Cerebellar nuclear complex (tissue), 1 donor: ENCODE measurements around the gene SRPK3.

Experiments used
- DNase-seq, 2 experiments: peaks; one replicate each; lab custom pipeline; 2025; lab: John Stamatoyannopoulos, UW

The SRPK3 gene

DNA sequence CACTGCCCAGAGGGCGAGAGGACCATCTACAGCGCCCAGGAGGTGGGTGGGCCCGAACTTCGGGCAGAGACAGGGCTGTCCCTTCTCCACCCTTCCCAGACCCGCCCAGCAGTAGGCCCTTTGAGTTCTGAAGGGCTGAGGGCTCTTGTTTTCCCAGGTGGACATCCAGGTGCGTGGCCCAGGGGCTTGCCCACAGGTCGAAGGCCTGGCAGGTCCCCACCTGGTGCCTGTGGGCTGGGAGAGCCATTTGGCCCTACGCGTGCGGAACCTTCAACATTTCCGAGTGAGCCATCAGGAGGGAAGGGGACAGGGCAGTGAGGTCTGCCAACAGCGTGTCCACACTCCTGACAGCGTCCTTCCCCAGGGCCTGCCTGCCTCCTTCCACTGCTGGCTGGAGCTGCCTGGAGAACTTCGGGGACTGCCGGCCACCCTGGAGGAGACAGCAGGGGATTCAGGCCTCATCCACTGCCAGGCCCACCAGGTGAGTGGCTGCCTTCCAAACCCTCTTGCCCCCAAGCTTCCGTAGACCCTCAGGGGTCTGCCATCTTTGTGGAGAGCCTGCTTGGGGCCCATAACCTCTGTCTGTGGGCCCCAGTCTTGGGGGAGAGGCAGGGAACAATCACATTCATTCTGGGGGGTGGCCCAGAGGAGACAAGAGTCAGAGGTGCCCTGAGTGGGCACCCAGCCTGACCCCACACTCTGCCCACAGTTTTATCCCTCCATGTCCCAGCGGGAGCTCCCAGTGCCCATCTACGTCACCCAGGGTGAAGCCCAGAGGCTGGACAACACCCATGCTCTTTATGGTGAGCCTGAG, 10.0 kb upstream of the SRPK3 start:
- no peak for DNase-seq

DNA sequence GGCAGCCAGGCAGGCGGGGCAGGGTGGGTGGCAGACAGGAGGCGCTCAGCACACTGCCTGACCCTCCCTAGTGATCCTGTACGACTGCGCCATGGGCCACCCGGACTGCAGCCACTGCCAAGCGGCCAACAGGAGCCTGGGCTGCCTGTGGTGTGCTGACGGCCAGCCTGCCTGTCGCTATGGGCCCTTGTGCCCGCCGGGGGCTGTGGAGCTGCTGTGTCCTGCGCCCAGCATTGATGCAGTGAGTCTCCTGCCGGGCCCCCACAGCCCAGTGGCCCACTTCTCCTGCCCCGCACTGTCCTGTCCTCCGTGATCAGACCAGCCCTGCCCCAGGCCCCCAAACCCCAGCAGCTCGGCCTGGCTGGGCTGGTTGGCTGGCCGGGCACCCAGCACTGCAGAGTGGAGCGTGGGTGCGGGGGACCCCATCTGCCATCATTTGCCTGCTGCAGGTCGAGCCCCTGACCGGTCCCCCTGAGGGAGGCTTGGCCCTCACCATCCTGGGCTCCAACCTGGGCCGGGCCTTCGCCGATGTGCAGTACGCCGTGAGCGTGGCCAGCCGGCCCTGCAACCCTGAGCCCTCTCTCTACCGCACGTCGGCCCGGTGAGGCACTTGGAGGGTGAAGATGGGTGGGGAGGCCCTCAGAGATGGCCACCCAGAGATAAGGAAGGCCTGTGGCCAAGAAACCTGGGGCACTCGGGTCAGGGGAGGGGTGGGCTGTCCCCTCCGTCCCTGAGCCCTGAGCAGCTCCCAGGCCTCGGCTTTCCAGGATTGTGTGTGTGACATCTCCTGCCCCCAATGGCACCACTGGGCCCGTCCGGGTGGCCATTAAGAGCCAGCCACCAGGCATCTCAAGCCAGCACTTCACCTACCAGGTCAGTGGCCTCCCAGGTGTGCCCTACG, 9.2 kb upstream of the SRPK3 start:
- no peak for DNase-seq

DNA sequence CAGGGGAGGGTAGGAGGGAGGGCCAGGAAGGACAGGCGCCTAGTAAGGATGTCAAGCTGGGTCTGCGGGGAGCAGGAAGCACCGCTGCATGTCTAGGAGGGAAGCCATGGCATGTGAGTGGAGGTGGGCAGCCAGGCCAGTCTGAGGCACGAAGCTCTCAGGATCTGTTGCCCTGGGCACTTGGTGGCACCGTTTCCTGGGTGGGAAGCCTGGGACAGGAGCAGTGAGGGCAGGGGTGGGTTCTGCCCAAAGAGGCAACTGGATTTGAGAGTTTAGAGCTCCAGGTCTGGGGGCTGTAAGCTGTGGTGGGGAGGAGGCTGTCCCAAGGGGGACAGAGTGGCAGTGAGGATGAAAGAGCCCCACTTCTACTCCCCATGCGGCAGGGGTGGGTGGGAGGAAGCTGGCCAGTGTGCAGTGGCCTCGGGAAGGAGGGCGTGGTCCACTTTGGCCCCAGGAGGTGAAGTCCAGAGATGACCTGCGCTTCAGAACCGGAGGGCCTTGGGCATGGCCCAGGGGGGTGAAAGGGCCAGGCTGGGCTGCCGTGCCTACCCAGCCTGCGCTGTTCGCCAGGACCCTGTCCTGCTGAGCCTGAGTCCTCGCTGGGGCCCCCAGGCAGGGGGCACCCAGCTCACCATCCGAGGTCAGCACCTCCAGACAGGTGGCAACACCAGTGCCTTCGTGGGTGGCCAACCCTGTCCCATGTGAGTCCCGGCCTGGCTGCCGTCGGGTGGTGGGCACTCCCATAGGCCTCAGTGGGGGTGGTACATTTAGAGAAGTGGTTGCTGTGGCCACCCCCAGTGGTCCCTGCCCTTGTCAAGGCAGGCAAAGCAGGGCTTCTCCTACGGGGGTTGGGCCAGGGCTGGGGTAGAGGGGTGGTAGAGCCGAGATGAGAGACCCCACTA, 8.3 kb upstream of the SRPK3 start:
- DNase-seq: no peak

DNA sequence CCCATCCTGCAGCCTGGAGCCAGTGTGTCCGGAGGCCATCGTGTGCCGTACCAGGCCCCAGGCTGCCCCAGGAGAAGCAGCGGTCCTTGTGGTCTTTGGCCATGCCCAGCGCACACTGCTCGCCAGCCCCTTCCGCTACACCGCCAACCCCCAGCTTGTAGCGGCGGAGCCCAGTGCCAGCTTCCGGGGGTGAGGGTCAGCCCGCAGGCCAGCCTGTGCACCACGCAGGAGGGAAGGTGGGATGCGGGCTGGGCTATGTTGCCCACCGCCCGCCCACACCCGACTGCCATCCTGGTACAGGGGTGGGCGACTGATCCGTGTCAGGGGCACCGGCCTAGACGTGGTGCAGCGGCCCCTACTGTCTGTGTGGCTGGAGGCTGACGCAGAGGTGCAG, 7.6 kb upstream of the SRPK3 start:
- DNase-seq: no peak

DNA sequence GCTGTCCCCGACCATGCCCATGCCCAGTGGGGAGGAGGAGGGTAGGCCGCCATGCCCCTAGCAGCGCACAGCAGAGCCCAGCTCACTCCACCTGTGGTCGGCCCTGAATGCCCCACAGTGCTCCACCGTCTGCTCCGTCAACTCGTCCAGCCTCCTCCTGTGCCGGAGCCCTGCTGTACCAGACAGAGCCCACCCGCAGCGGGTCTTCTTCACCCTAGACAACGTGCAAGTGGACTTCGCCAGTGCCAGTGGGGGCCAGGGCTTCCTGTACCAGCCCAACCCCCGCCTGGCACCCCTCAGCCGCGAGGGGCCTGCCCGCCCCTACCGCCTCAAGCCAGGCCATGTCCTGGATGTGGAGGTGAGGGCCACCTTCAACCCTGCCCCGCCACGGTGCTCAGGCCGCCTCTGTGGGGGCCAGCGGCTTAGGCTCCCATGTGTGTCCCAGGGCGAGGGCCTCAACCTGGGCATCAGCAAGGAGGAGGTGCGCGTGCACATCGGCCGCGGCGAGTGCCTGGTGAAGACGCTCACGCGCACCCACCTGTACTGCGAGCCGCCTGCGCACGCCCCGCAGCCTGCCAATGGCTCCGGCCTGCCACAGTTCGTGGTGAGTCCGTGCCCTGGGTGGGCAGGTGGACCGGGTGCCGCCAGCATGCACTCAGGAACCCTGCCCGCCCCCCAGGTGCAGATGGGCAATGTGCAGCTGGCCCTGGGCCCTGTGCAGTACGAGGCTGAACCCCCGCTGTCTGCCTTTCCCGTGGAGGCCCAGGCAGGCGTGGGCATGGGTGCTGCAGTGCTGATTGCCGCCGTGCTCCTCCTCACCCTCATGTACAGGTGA, 6.9 kb upstream of the SRPK3 start:
- no peak for DNase-seq

DNA sequence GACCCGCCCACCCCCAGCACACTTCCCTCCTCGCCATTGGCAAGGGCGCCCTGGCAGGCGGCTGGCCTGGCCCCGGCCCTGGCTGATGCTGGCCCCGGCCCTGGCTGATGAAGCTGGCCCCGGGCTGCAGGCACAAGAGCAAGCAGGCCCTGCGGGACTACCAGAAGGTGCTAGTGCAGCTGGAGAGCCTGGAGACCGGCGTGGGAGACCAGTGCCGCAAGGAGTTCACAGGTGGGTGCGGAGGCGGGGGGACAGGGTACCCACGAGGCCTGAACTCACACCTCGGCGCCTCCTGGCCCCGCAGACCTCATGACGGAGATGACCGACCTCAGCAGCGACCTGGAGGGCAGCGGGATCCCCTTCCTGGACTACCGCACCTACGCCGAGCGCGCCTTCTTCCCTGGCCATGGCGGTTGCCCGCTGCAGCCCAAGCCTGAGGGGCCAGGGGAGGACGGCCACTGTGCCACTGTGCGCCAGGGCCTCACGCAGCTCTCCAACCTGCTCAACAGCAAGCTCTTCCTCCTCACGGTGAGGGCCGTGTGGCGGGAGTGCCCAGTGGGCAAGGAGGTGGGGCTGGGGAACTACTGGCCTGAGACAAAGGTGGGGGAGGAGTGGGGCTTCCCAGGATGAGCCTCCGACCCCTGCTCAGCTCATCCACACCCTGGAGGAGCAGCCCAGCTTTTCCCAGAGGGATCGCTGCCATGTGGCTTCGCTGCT, 6.1 kb upstream of the SRPK3 start:
- DNase-seq: no peak

DNA sequence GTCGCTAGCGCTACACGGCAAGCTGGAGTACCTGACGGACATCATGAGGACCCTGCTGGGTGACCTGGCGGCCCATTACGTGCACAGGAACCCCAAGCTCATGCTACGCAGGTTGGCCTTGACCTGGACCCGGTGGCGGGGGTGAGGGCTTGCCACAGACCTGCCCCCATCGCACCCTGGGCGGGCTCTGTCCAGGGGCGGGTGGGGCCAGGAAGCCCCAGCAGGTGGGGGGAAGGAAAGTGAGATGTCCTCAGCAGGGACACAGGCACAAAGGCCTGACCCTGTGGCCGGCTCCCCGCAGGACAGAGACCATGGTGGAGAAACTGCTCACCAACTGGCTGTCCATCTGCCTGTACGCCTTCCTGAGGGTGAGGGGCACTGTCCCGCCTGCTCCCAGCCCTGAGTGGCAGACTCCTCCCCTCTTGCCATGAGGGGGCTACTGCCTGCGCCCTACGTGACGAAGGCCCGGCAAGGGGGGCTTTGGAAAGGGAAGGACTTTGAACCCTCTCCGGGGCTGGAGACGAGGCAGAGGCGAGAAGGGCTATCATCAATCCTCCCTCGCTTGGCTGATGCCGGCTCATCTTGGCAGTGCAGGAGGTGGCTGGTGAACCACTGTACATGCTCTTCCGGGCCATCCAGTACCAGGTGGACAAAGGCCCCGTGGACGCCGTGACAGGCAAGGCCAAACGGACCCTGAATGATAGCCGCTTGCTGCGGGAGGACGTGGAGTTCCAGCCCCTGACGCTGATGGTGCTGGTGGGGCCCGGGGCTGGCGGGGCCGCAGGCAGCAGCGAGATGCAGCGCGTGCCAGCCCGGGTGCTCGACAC, 5.3 kb upstream of the SRPK3 start:
- no peak for DNase-seq

DNA sequence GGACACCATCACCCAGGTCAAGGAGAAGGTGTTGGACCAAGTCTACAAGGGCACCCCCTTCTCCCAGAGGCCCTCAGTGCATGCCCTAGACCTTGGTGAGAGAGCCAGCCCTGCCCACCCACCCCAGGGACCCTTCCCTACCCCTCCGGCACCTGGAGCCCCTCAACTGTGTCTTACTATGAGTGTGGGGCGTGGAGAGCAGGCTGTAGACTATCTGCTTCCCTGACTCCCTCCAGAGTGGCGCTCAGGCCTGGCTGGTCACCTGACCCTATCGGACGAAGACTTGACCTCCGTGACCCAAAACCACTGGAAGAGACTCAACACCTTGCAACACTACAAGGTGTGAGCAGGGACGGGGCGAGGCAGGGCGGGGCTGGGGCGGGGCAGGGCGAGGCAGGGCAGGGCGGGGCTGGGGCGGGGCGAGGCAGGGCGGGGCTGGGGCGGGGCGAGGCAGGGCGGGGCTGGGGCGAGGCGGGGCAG, 4.7 kb upstream of the SRPK3 start:
- DNase-seq: no peak

DNA sequence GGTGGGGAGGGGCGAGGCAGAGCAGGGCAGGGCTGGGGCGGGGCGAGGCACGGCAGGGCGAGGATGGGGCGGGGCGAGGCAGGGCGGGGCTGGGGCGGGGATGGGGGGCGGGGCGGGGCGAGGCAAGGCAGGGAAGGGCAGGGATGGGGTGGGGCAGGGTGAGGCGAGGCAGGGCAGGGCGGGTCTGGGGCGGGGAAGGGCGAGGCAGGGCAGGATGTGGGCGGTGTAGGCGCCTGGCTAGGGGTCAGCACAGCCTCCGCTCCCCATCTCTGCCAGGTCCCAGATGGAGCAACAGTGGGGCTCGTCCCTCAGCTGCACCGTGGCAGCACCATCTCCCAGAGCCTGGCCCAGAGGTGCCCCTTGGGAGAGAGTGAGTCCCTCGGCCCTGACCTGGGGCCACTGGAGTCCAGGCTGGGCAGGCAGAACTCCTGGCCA, 4.2 kb upstream of the SRPK3 start:
- DNase-seq: no peak

DNA sequence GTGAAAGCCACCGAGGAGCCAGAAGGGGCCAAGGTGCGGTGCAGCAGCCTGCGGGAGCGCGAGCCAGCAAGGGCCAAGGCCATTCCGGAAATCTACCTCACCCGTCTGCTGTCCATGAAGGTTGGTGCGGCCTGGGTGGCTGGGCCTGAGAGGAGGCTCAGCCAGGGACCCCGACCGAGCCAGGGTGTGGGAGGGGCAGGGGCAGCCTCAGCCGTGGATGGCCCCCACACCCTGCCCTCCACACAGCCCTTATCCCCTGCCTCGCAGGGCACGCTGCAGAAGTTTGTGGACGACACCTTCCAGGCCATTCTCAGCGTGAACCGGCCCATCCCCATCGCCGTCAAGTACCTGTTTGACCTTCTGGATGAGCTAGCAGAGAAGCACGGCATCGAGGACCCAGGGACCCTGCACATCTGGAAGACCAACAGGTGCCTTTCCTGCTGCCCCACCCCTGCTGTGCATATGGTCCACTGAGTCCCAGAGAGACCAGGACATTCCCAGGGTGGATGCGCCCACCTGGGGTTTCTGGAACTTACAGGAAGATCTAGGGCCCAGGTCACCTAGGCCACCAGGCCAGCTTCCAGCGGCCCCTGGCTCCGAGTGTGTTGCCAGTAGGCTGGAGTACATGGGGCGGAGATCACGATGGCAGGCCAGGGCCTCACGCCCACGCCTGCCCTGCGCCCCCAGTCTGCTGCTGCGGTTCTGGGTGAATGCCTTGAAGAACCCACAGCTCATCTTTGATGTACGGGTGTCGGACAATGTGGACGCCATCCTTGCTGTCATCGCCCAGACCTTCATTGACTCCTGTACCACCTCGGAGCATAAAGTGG, 3.4 kb upstream of the SRPK3 start:
- DNase-seq: no peak

DNA sequence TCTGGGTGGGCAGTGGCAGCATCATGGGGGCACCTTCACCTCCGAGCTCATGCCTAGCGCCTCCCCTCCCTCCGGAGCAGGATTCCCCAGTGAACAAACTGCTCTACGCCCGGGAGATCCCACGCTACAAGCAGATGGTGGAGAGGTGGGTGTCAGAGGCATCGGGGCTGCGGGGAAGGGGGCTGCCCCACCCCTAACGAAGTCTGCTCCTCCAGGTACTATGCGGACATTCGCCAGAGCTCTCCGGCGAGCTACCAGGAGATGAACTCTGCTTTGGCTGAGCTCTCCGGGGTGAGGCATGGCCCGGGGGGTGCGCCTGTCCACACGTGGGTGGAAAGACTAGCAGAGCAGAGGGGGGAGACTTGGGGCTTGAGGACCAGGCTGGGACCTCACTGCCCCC, 2.7 kb upstream of the SRPK3 start:
- DNase-seq: no peak

DNA sequence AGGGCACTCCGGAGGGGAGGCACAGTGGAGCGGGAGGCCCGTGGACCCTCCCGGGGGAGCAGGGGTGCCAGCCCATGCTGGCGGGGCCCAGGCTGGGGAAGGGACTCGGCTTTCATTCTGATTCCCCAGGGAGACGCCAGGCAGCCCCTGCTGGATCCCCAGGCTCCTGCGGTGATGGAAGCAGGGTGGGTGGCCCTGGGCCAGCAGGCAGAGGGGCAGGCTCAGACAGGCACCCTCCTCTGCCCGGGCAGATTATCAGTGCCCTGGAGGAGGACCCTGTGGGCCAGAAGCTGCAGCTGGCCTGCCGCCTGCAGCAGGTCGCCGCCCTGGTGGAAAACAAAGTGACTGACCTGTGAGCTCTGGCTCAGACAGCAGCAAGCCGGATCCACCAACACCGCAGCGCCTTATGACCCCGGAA, 2.1 kb upstream of the SRPK3 start:
- DNase-seq: no peak

DNA sequence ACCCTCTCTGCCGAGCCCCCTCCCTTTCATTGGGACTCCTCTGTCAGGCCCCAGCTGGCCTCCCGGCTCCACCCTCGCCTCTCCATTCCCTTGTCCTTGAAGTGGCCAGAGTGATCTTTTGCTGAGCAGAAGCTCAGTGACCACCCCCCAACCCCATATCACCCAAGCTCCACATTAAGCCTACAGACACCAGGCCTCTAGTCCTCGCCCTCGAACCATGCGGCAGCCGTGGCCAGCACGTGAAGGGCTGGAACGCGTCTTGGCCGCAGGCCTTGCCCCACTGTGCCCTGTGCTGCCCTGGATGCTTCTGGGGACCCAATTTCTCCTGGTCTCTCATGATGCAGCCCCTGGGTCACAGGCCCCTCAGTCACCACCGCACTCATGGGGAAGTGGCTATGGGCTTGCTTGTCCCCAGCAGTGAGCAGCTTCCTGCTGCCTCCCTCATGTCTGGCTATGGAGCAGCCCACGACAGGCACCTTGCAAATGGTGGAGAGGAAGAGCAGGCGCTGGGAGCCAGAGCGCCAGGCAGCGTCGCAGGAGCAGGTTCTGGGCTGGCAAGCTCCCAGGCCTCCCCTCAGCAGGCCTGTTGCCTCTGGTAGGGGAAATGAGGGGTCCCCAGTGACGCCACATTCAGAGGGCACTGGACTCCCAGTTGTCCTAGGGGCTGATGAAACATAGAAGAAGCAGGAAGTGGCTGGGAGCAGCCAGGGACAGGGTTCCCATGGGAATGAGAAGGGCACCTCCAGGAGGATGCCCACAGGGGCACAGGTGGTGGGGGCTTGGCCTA, 757 bp upstream of the SRPK3 start:
- DNase-seq: no peak

DNA sequence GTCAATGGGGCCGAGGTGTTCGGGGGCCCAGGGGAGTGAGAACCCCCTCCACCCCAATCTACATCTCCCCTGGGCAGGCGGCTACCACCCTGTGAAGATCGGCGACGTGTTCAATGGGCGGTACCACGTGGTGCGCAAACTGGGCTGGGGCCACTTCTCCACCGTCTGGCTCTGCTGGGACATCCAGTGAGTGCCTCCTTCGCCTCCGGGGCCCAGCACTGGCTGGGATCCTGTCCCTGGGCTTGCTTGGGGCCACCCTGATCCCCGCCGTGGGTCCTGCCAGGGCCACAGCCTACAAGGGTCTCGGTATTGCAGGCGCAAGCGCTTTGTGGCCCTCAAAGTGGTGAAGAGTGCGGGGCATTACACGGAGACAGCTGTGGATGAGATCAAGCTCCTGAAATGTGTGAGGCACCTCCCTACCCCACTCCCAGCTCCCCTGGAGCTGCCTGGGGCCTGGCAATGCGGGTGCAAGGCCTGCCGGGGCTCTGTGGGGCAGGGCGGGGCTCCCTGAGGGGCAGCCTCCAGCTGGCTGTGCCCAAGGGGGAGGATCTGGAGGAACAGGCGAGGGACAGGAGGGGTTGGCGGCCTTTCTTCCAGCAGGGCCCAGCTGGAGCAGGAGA, 697 bp downstream of the SRPK3 start:
- no peak for DNase-seq

DNA sequence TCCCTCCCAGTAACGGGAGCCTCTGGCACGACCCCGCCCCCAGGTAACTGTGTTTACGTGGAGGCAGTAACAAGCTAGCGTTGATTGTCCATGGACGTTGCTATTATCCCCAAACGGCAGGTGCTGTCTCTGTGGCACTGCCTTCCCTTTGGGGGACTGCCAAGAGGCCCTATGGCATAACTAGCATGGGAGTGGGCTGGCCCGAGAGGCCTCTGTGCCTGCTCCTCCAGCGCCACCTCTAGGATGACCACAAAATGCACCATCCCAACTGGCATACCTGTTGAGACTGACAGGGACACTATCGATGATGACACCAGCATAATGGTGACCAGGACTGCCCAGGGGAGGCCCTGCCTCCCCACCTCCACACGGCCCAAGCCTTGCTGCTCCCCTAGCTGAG, 1.5 kb downstream of the SRPK3 start:
- no peak for DNase-seq

DNA sequence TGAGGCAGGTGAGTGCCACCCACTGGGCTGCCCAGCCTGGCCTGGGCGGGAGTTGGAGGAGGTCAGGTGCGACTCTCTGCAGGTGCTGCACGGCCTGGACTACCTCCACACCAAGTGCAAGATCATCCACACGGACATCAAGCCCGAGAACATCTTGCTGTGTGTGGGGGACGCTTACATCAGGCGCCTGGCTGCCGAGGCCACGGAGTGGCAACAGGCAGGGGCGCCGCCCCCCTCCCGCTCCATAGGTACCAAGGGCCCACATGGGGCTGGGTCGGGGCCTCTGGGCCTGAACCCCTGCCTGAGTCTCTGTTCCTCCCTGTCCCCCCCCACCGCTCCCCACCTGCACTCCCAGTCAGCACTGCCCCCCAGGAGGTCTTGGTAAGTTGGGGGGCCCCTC, 2.0 kb downstream of the SRPK3 start:
- DNase-seq: no peak

DNA sequence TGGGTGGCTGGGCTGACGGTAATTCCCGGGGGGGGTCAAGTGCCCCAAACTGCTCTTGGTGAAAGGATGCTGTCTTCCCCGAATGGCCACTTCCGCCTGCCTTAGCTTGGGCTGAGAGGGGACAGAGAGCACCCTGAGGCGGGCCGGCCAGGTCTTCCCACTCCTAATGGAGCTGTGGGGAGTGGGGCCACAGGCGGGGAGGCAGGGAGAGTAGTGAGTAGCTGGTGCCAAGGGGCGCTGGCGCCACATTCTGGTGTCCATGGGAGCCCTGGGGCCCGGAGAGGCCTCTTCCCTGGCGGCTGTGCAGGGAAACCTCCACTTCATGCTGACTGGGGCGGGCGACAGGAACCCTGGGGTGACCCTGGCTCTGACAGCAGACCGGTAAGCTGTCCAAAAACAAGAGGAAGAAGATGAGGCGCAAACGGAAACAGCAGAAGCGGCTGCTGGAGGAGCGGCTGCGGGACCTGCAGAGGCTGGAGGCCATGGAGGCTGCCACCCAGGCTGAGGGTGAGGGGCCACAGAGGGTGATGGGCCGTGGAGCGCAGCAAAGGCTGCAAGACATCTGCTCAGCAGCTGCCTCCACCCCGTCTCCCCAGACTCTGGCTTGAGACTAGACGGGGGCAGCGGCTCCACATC, 2.7 kb downstream of the SRPK3 start:
- DNase-seq: no peak
